Measurements from ENCODE around the gene ETV7. TPM values are rescaled to one million over a fixed set of nuclear protein-coding genes. Genes with fewer than 3 reads are reported as not detected.

ETV7 gene
- total RNA-seq, 3 donors from 2014 or later = 2.6 to 5.7 (median 2.8) TPM

DNA sequence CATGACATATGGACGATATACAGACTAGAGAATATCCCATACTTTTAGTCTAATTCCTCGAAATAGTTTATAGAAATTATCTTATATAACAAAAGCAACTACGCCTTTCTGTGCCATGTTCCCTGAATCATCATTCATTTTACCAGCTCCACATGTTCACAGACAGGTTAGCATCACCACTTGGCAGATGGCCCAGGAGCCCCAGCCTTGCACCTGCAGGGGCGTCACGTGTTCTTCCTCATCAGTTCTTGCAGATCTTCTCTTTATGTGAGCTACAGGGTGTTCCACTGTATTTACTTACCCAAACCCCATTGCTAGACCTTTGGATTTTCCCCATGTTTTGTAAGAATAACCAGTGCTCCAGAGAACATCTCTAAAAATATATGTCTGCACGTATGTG lies 38.2 kb downstream of the ETV7 start:
- Histone ChIP-seq H3K36me3 (ENCODE audit: low read depth) (no peaks in the 10 kb centered on the region), H3K4me3 (no peak overlapping the region), H3K4me1 (ENCODE audit: low read depth) (no peaks in the 10 kb centered on the region), H3K9me3 (no peaks in the 10 kb centered on the region)
- ATAC-seq = peak; percentile 82
- DNase-seq = peak; percentile 76 to 85 (median 81)
- intact Hi-C loops (cut with DNase I, micrococcal nuclease) = no loop called here
- TF ChIP-seq CTCF (IDR thresholded peaks at IDR 0.05) = no peak

DNA sequence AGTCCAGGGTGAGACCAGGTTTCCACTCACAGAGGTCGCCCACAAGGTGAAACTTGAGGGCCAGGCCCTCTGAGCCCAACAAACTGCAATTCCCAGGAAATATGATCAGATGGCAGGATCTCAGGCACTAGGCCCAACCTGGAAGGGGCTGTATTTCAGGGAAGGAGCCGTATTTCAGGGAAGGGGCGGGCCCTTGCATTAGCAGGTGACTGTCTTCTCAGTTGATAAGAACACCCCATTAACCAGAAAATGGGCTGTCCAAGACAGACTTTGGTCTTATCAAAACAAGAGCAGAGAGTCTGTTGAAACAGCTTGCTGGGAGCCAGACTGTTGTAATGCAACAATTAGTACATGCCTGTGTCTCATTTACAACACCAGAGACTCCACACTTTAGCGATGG lies 39.8 kb downstream of the ETV7 start:
- H3K4me1 ChIP-seq (ENCODE audit: low read depth) = no peaks in the 10 kb centered on the region
- H3K36me3 ChIP-seq (ENCODE audit: low read depth) = no peaks in the 10 kb centered on the region
- no peaks in the 10 kb centered on the region for H3K9me3 ChIP-seq
- ATAC-seq (no peak), DNase-seq (no peak)
- H3K4me3 ChIP-seq = no peak overlapping the region
- intact Hi-C loops (cut with DNase I, micrococcal nuclease) = no loop called here
- TF ChIP-seq CTCF (IDR thresholded peaks at IDR 0.05) = no peak

- no peak overlapping the region for H3K4me3 ChIP-seq
- no peaks in the 10 kb centered on the region for H3K36me3 ChIP-seq (ENCODE audit: low read depth)
- H3K4me1 ChIP-seq (ENCODE audit: low read depth) = no peaks in the 10 kb centered on the region
- no peak for ATAC-seq
- no peaks in the 10 kb centered on the region for H3K9me3 ChIP-seq
- TF ChIP-seq CTCF (IDR thresholded peaks at IDR 0.05) = no peak
- DNase-seq = no peak
- intact Hi-C loops (cut with DNase I, micrococcal nuclease) = no loop called here
Observed at GRCh38 chr6:36346486-36347273, 40.8 kb downstream of the ETV7 start.

DNA sequence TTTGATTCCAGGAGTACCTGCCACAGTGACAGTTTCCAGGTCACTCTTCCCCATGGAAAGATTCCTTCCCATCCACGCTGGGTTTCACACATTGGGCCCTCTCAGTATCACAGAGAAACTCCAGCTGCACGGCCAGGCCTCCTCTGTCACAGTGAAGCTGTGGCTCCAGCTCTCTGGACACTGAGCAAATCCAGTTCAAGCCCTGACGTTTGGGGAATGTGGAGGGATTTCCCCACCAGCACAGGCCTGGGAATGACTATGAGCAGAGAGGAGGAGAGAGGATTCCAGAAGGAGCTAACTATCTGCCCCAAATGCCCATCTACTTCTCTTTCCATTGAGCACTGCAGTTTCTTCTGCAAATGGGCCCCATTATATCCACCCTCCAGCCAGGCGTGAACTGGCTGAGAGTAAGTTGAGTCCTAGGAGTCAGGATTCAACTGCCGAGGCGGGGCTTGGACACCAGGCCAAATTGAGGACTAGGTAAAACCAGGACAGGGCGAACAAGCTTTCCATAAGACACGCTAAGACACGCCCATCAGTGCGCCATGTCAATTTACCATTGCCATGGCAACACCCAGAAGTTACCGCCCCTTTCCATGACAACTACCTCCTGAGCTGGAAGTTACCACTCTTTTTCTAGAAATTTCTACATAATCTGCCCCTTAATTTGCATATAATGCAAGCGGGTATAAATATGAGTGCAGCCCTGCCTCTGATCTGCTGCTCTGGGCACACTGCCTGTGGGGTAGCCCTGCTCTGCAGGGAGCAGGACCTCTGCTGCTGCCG lies 41.6 kb downstream of the ETV7 start:
- intact Hi-C loops (cut with DNase I, micrococcal nuclease) = no loop called here
- H3K4me3 ChIP-seq = no peak overlapping the region
- no peak for TF ChIP-seq CTCF (IDR thresholded peaks at IDR 0.05)
- ATAC-seq (no peak), DNase-seq (no peak)
- no peaks in the 10 kb centered on the region for H3K36me3 ChIP-seq (ENCODE audit: low read depth)
- H3K9me3 ChIP-seq = no peaks in the 10 kb centered on the region
- H3K4me1 ChIP-seq (ENCODE audit: low read depth) = peaks cover 5% of the 10 kb centered on the region

GRCh38 chr6:36343109-36343680 lies 44.3 kb downstream of the ETV7 start:
- Histone ChIP-seq H3K36me3 (ENCODE audit: low read depth) (no peaks in the 10 kb centered on the region), H3K9me3 (no peaks in the 10 kb centered on the region), H3K4me3 (no peak overlapping the region), H3K4me1 (ENCODE audit: low read depth) (peaks cover 27% of the 10 kb centered on the region)
- DNase-seq (no peak), ATAC-seq (no peak)
- intact Hi-C loops (cut with DNase I, micrococcal nuclease) = no loop called here
- TF ChIP-seq CTCF (IDR thresholded peaks at IDR 0.05) = no peak
